HG03457 (cell line): ENCODE data around the gene FOXO3.
"Not testable (repeated sequence)": the region's sequence is repeated elsewhere in the genome, so short reads cannot be mapped to it uniquely, and the experiment has no call there.

ENCODE experiments used
- ATAC-seq: cut with Tn5 transposase; IDR thresholded peaks from one replicate; pipeline ENCODE4 v1.9.1; 2021; ENCODE audit warnings: moderate number of reproducible peaks; ENCODE audit not compliant: unreplicated experiment

Gene FOXO3

DNA sequence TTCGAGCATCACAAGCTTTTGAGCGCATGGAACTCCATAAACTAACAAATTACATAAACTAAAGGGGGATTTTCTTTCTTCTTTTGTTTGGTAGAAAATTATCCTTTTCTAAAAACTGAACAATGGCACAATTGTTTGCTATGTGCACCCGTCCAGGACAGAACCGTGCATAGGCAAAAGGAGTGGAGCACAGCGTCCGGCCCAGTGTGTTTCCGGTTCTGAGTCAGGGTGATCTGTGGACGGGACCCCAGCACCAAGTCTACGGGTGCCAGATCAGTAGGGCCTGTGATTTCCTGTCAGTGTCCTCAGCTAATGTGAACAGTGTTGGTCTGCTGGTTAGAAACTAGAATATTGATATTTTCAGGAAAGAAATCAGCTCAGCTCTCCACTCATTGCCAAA is 119.6 kb downstream of the FOXO3 start:
- not testable (repeated sequence) for ATAC-seq

DNA sequence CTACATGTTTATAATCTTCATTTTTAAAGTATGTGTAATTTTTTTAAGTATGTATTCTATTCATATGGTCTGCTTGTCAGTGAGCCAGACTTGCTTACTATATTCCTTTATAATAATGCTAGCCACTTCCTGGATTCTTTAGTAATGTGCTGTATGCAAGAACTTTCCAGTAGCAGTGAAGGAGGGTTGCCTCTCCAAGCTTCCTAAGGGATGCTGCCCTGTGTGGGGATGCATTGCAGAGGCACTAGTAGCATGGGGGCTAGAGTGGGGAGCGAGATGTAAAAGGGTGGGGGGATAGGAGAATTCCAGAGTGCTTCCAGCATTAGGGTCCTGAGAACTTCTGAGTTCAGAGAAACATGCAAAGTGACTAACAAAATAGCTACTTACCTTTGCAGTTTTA is 121.0 kb downstream of the FOXO3 start:
- ATAC-seq = not testable (repeated sequence)

DNA sequence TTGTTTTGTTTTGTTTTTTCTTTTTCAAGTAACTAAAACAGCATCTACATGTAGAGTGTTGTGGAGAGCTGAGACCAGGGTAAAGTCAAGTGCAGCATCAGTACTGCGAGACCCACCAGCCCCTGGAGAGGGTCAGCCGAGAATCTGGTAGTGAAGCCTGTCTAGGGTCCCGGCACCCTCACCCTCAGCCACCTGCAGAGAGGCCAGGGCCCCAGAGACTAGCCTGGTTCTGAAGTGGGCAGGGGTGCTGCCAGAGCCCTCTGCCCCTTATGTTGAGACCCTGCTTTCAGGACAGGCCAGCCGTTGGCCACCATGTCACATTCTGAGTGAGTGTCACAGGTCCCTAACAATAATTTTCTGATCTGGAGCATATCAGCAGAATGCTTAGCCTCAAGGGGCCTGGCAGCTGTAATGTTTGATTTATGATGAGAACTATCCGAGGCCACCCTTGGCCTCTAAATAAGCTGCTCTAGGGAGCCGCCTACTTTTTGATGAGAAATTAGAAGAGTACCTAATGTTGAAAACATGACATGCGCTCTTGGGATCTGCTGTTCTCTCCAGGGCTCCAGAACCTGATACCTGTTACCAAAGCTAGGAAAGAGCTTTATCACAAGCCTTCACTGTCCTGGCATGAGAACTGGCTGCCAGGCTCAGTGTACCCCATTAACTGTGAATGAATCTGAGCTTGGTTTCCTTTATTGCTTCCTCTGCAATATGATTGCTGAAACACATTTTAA is 121.8 kb downstream of the FOXO3 start:
- not testable (repeated sequence) for ATAC-seq

DNA sequence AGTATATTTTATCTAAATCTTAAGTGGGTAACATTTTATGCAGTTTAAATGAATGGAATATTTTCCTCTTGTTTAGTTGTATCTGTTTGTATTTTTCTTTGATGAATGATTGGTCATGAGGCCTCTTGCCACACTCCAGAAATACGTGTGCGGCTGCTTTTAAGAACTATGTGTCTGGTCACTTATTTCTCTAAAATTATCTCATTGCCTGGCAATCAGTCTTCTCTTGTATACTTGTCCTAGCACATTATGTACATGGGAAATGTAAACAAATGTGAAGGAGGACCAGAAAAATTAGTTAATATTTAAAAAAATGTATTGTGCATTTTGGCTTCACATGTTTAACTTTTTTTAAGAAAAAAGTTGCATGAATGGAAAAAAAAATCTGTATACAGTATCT is 123.3 kb downstream of the FOXO3 start:
- ATAC-seq = not testable (repeated sequence)

DNA sequence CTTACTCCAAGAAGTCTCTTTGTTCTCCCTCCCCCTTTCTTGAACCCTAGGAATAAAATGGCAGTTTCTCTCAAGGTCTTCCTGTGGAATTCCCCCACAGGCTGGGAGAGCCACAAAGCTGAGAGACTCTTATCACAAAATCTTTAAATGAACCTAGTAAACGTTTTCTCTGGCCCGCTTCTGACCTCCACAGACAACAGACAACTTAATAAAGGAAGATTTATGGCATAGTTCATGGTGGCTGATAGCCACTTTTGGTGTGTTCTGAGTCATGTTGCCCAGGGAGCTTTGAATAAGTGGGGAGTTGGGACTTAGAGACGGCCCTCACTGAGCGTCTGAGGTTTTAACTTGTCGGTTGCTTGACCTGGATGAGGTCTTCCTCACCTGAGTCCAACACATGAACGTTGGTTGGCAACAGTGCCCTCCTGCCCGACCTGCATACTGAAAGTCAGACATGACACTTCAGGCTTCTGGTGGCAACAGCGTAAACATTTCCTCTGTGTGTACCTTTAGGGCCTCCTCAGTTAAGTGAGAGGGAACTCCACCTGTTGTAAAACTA is 124.1 kb downstream of the FOXO3 start:
- ATAC-seq = no peak

DNA sequence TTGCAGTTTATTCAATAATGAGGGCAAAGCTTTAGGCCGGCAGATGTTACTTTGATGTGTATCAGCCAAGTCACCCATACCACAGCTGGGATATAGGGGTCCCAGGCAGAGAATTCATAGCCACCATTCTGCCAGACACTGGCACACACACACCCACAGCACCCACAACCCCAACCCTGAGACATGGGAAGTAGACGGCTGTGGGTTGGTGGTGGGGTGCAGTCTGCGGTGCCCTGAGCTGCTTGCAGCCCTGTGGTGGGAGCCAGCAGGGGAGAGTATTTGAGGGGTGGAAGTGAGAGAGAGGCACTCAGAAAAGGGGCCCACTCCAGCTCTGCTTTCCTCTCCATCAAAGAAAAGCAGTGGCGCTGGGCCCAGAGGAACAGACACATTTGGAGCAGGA is 125.3 kb downstream of the FOXO3 start:
- ATAC-seq = no peak

DNA sequence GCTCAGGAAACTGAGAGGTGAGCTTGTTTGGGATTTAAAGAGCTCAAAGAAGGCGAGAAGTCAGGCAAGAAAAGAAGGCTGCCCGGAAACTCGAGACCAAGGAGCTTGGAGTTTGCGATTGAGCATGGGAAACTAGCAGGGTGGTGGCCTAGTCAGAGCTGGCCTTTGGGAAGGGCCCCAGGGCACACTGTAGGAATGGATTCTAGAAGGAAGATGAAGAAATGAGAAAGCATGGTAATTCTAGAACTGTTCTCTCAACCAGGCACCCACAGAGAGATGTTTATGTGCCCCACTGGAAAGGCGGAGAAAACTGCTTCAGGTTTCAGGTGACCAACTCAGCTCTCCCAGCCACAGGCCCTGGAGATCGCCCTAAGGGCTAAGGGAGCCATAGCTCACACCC is 126.2 kb downstream of the FOXO3 start:
- ATAC-seq = no peak

DNA sequence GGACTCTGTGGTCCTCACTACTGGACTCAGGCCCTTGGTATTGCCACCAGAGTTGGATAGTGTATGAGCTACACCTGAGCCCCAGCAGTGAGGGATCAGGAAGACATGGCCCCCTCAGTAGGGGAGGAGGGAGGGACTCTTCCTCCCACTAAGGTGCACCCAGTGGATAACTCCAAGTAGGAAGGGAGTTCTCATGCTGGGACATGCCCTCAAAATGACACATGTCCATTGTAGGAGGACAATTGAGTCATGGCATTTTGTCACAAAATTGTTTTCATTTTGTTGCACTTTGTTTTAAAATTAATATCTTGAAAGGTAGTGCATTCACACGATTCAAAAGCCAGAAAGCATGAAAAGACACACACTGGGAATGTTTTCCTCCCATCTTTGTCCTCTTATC is 127.2 kb downstream of the FOXO3 start:
- ATAC-seq = no peak

DNA sequence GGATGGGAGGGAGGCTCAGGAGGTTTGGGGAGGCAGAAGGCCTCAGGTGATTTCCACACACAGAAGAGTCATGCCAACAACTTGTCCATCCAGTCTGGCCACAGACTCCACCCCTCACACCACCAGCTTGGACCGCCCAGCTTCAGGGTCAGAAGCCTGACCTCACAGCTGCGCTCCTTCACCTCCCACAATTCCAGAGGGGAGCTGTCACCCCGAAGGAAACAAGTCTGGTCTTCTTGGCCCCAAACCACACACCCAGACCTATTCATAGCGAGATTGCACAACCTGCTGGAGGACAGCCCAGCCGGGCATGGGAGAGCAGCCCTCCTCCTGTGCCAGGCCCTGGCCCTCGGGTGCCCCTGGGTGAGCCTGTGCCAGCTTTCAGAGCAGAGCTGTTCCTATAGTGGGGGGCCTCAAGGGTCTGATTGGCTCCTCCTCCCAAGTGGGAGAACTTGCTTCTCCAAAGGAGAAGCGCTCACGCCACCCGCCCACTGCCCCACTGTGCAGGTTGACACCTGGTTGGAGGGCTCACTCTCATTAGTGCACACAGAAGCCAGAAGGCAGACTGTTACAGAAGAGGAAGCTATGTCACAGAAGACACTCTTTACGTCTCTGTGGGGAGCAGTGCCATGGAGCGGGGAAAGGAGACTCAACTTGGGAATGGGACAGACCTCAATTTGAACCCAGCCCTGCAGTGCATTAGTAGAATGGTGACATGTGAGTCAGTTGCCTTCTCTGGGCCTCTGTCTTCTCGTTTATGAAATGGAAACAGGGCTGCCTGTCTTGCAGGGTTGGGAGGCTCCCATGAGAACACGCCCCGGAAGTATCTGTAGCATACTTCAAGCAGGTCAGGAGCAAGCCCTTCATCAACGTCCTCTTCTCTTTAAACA is 128.8 kb downstream of the FOXO3 start:
- ATAC-seq = no peak

DNA sequence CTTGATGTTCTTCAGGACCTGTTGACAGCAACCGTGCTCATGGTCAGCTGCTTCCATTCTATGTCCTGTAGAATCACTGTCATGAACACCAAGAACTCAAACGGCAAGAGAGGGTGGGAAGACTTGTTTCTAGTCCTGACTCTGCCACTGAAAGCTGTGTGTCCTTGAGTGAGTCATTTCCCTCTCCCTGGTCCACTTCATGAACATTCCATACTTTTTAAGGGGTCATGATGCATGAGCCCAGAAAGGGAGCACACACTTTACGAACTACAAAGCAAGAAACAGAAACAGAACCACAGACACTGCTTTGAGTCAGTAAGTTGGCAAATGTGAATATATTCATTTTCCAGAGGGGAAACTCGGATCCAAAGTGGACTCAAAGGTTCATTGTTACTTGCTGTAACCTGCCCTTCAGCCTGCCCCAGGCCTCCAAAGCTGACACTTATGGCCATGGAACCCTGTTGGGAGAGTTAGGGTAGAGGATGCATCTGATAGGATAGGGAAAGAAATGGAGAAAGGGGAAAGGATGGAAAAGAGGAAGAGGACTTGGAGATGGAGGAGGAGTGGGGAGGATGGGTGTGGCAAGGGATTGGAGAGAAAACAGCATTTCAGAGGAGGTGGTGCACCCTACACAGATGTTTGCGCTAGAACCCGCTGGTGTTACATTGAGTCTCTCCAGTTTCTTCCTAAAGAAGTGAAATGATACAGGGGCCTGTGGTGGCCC is 129.8 kb downstream of the FOXO3 start:
- ATAC-seq = no peak

DNA sequence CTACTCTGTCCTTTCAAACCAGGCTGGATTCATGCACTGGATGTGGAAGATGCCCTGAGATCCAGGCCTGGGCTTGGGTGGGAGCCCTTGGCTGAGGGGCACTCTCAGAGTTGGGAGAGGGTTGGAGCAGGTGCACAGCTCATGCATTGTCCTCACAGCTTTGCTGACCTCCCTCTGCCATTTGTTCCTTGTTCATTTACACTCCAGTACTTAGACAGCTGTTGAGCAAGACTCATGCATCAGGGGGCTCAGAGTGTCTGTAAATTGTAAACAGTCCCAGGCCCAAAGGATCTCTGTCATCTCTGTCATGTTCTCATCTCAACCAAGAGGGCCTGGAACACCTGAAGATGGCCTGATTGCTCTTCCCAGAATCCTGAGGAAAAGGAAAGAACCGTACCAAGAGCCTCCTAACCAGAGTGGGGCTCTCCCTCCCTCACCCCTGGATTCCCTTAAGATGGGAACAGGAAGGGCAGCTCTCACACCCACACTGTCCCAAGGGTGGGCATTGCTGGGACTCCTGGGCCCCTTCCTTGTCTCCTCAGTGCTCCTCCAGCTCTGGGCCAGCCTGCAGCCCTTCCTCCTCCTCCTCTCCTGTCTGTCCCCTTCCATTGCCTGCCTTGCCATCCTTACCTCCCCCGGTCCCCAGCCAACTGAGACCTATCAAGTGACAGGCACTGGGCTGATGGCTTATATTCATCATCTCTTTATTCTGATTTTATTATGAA is 132.9 kb downstream of the FOXO3 start:
- no peak for ATAC-seq

DNA sequence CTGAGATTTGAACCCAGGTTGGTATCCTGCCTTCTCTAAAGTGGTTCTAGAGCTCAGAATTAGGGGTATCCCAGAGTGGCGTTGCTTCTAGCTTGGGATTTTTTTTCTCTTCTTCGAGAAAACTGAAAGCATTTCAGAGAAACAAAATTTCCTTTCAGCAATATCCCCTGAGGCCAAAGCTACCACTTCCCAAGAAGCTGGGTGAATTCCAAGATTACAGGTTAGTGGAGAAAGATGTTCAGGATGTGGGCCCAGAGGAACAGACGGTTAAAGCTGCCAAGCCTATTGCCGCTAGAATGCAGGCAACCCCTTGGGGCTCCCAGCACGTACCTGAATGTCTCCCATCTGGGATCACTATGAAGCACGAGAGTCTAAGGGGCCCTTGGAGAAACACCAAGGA is 134.1 kb downstream of the FOXO3 start:
- no peak for ATAC-seq

DNA sequence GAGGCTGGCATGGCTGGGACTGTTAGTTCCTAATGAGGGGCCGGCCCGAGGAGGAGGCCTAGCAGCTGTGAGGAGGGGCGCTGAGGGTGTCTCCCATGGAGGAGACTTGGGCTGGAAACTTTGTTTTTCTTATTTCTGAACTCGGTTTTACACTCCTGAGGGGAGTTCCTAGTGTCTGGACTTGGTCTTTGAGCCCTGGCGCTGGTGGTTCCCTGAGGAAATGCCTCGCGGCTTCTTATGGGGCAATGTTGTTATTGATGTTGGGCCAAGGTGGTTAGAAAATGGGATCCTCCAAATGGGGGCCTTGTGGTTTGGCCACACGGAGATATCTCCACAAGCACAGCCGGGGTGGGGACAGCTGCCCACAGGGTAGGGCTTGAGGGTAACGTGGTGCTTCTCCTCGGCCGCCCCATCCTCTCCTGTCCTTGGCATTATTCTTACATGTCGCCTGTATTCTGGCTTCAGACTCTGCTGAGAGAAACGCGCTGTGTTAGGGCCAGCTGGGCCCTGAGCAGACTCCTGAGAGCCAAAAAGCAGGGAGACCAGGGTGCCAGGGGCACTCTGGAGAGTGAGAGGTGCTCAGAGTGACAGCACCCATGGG is 136.9 kb downstream of the FOXO3 start:
- ATAC-seq = no peak

DNA sequence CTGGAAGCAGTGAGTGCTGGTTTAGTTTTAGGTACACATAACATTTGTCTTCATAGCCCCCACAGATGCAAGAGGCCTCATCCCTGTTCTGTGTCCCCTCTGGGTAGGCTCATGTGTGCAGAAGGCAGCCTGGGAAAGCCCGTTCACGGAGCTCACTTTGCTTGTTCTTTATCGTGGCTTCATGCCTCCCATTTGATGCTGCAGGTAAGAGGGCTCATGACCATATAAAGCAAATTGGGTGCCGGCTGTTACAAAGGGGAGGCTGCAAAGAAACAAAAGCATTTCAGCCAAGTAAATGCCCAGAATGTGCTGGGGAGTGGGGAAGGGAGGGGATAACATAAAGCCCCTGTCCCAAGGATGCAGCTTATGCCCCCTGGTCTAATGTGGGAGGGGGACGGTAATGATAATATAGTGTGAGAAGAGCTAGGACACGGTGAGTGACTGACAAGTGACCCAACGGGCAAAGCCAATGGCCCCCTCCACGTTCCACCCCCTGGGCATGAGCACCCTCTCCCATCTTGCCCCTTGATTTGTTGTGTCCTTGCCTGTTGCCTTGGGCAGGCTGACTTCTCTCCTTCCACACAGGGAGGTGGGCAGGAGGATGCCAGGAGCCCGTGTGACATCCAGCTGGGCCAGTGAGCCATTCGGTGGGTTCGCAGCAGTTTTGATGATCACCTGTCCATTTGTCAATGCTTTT is 138.0 kb downstream of the FOXO3 start:
- ATAC-seq = no peak

DNA sequence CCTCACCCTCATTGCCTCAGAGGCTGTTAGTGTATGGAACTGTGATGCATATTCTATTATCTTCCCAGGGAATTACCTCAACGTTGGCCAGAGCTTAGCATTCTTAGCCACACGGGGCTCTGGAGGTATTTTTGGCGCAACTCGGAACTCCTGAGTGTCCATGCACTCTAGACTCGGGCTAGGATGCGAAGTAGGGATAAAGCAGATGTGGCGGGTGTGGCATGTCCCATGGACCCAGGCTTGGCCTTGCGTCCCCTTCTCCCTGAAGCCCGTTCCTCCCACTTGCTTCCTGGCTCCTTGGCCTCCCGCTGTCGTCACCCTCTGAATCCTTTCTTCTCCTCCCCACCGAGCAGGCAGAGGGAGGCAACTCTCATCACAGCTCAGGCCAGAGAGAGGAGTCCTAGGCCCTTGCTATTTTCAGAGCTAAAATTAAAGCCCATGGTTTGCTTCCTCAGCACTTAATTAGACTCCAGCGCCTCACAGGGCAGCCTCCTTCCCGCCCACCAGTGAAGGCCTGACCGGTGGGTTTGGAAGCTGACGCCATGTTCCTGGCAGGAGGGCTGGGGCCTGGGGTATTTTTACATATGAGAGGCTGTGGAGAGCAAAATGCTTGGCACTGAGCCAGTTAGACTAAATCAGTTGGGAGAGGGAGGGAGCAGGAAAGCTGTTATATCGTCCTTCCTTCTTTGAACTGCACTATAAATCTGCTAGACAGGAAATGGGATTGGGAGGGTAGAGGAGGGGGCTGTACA is 138.7 kb downstream of the FOXO3 start:
- no peak for ATAC-seq

DNA sequence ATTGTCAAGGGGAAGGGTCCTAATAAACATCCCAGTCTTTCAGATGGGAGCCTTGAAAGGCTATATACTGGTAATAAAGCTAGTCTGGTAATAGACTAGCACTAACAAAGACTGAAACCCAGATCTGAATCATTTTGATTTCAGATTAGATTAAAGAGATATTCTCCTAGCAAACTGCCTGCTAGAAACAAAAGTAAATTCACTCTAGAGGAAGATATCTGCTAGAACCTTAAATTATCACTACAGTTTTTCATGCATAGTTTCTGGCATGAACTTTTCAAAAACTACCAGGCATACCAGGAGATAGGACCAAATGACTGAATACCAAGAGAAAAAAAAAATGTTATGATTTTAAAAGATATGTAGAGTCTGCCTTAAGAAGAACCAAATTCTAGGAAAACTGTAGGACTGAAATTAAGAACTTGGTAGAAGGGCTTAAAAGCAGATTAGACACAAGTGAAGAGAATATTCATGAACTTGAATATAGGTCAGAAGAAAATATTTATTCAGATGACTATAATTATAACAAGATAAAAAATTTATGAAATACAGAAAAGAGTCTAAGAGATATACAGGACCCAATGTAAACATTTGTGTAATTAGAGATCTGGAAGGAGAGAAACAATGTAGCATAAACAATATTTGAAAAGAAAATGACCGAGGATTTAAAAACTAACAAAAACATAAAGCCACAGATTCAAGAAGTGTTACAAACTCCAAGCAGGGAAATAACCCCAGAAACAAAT is 141.6 kb downstream of the FOXO3 start:
- no peak for ATAC-seq

DNA sequence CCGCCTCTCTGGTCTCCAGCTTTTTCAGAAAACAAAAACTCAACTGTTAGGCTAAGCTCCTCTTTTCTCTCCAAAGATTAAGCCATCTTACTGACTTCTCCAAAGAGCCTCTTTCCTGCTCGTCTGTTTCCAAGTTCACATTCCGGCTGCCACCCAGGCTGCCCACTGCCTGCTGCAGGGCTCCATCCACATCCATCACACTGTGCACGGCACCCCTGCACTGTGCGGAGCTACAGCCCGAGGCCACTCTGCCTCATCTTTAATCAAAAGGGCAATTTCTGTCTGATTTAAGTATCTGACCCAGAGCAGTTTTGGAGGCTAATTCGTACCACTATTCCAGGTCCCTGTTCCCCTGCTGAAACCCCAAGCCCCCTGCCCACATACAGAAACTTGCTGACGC is 145.9 kb downstream of the FOXO3 start:
- no peak for ATAC-seq

DNA sequence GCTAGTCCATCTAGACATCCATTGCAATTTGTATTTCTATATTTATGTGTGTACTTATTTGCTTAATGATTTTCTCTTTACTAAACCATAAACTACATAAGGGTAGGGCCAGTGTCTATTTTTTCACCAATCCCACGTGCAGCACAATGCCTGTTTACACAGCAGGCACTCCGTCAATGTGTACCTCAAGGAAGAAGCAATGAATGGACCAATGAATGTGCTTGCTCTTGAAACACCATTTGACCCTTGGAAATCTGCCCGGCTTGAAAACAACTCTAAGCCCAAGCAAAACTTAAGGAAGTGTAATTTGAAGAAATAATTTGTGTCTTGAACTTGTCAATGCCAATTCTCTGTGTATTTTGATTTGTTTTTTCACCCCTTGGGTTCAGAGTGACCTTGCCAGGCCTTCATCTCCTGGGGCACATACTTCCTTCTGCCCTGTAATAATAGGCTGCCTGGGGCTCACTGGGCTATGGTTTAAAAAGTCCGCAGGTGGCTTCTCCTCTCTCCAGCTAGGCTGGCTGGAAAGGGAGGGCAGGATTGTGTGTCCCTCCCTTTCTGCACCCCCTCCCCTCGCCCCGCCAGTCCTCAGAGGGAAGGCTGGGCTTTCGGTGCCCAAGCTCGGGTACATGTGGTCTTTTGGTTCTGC is 146.7 kb downstream of the FOXO3 start:
- ATAC-seq = no peak
